Skeletal muscle satellite cell (primary cell): ENCODE data around the gene RAB22A. TPM values are rescaled to one million over a fixed set of nuclear protein-coding genes. Genes with fewer than 3 reads are reported as not detected.

Experiments used
- H3K27me3 ChIP-seq: 2 replicates; pipeline ENCODE4 v1.7.0; 2013; ENCODE audit warnings: low read length; ENCODE audit not compliant: control insufficient read depth, insufficient read depth
- H3K36me3 ChIP-seq: 2 replicates; pipeline ENCODE4 v1.7.0; 2013; ENCODE audit warnings: mild to moderate bottlenecking, control low read depth, low read length; ENCODE audit not compliant: insufficient read depth
- H3K4me1 ChIP-seq: 2 replicates; pipeline ENCODE4 v1.7.0; 2013; ENCODE audit warnings: low read length; ENCODE audit not compliant: control insufficient read depth, insufficient read depth
- H3K4me2 ChIP-seq: 2 replicates; pipeline ENCODE4 v1.7.0; 2013; ENCODE audit warnings: mild to moderate bottlenecking, low read length
- H3K4me3 ChIP-seq: 2 replicates; pipeline ENCODE4 v1.7.0; 2013; ENCODE audit warnings: low read length
- H3K9ac ChIP-seq: 2 replicates; pipeline ENCODE4 v1.7.0; 2013; ENCODE audit warnings: mild to moderate bottlenecking, low read depth, low read length, moderate library complexity
- H3K9me3 ChIP-seq: replicated peaks from 2 replicates; pipeline ENCODE4 v1.7.0; 2013; ENCODE audit warnings: mild to moderate bottlenecking, control low read depth, low read length
- total RNA-seq: library from RNA; depleted of rRNA; stranded (reverse); fragments of >200 nt; gene quantifications from 2 replicates; pipeline ENCODE4 v1.2.3, GENCODE V29; 2012; rRNA removed

RAB22A gene, protein sequence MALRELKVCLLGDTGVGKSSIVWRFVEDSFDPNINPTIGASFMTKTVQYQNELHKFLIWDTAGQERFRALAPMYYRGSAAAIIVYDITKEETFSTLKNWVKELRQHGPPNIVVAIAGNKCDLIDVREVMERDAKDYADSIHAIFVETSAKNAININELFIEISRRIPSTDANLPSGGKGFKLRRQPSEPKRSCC
- total RNA-seq = 13.2 and 15.1 TPM in 2 replicates

DNA sequence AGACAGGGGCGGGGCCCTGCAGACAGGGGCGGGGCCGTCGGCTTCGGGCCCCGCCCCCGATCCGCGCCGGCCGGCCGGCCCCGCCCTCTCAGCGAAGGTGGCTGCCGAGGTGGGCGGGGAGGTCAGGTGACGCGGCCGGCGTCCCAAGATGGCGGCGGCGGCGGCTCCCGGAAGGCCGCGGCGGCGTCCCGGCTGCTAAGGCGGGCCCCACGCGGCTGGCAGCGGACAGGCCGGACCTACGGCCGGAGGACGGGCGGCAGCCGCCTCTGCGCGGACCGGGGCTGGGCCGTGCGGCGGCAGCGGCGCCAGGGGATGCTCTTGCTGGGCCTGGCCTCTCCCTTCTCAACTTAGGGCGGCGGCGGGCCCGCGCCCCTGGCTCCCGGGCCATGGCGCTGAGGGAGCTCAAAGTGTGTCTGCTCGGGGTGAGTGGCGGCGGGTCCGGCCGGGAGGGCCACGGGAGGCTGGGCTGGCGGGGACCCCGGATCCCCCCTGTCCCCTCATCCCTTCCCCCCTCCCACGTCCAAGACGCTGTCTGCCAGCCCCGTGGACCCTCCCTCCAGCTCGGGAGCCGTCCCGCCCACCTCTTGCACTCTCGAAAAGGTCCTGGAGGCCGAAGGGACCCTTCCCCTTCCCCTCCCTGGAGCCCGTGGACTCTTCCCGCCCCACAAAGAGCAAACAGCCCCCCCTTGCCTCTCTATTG lies at the start of gene RAB22A:
TSS of gene RAB22A (plus strand) at position 125 of the 700 bp plus-strand sequence. CDS start at position 387, 262 bp downstream.
- Histone ChIP-seq H3K9me3 (no peaks in the 10 kb centered on the region), H3K9ac (peak within 1 kb of the TSS; percentile 97), H3K27me3 (no peaks in the 10 kb centered on the region), H3K4me1 (peaks cover 23% of the 10 kb centered on the region), H3K4me3 (peak within 1 kb of the TSS; percentile 94), H3K36me3 (peaks cover 22% of the 10 kb centered on the region), H3K4me2 (peak within 1 kb of the TSS; percentile 93)

DNA sequence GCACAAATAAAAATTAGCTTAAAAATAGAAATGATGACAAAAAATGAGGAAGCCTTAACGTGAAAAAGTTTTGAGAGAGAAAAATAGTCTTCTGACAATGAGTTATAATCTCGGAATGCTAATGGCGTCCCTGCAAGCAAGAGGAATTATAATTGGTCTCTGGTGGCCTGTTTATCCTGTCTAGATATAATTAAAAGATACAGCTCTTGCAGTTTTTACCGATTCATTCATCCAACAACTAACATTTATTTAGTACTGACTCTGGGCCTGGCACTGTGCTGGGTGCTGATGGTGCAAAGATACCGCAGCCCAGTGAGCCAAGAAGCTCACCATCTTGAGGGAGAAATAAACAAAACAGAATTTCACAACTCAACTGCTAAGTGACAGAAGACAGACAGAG lies 49.5 kb upstream of the RAB22A start:
- Histone ChIP-seq H3K4me1 (no peaks in the 10 kb centered on the region), H3K27me3 (no peaks in the 10 kb centered on the region), H3K4me2 (no peak overlapping the region), H3K9ac (no peak overlapping the region), H3K36me3 (peaks cover 21% of the 10 kb centered on the region), H3K9me3 (no peaks in the 10 kb centered on the region), H3K4me3 (no peak overlapping the region)

DNA sequence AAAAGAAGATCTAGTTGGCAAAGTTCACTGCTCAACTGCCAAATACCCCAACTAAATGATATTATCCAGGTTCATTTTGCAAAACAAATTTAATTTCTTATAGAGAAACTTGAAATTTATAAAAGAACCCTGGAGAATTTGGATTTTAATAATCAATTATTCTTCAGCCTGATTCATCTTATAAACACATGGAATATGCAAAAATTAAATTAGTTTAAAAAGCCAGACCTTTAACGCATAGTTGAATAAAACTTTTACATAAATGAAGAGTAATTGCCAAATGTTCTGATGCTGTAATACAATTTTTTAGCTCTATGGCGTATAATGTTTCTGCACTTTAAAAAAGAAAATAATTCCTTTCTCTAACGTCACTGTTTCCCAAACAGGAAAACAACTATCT lies 47.9 kb upstream of the RAB22A start:
- Histone ChIP-seq H3K9ac (no peak overlapping the region), H3K27me3 (no peaks in the 10 kb centered on the region), H3K4me2 (no peak overlapping the region), H3K36me3 (peaks cover 34% of the 10 kb centered on the region), H3K4me3 (no peak overlapping the region), H3K9me3 (no peaks in the 10 kb centered on the region), H3K4me1 (no peaks in the 10 kb centered on the region)

DNA sequence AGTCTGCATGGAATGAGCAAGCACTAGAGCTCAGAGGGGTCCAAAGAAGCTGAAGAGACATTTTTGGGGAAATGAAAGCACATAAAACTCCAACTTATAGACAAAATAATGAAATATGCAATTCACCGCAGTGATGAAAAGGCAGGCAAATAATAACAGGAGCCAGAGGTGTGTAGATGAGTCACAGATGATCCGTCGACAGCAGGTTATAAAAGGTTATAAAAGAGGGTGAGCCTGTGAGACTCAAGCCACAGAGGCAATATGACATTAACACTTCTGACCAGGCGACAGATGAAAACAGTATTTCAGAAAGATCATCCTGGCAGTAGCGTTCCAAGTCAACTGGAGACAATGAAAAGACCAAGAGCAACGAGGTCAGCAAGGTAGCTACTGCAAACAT lies 45.2 kb upstream of the RAB22A start:
- no peak overlapping the region for H3K4me3 ChIP-seq
- peaks cover 7% of the 10 kb centered on the region for H3K4me1 ChIP-seq
- peaks cover 37% of the 10 kb centered on the region for H3K36me3 ChIP-seq
- no peak overlapping the region for H3K9ac ChIP-seq
- no peaks in the 10 kb centered on the region for H3K9me3 ChIP-seq
- H3K4me2 ChIP-seq = no peak overlapping the region
- no peaks in the 10 kb centered on the region for H3K27me3 ChIP-seq

DNA sequence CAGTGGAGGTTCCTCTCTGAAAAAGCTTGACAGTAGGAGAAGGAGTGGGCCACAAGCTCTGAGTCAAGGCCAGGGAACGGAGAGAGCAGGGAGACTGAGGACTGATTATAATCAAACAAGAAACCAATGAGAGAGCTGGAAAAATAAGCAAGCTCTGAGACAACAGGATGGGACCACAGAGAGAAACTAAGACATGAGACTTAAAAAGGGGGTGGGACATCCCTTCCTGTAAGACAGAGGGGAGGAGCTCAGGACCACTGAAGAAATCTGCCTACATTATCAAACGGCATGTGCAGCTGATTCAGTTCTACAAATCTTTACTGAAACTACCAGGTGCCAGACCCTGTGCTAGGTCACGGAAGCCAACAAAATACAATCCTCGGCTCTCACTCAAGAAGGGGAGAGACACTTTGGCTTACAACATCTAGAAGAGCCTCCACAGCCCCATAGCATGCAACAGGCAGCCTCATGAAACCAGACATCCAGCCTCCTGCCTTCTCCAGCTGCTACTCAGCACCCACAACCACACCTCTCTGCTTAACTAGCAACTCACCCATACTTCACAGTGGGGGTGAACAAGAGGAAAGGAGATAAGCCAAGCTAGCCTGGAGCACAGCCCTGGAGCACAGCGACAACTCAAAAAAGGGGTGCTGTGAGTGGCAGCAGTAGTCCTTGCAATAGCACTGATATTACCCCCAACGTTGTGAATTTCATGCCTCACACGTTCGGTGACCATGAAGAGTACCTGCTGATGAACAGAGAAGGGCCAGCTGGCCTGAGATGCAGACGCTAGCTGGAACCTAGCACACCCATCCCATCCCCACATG lies 41.9 kb upstream of the RAB22A start:
- no peaks in the 10 kb centered on the region for H3K9me3 ChIP-seq
- peaks cover 11% of the 10 kb centered on the region for H3K4me1 ChIP-seq
- no peak overlapping the region for H3K4me3 ChIP-seq
- peaks cover 49% of the 10 kb centered on the region for H3K36me3 ChIP-seq
- no peak overlapping the region for H3K4me2 ChIP-seq
- H3K27me3 ChIP-seq = no peaks in the 10 kb centered on the region
- H3K9ac ChIP-seq = no peak overlapping the region

DNA sequence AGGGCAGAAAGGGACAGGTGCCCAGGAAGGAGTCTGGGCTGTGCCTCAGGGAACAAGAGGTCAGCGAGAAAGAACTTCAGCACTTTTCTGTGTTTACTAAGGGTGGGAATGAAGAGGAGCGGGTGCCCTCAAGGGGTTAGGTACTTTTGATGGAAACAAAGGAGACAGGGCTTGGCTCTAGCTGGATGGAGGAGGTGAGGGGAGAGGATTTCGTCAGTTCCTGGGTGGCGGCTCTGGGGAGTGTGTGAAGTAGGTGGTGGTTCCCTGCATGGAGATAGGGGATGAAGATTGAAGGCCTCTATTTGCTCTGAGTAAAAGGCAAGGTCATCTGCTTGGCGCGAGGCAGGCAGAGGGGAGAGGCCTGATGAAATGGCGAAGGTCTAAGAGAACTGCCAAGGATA lies 41.1 kb upstream of the RAB22A start:
- Histone ChIP-seq H3K27me3 (no peaks in the 10 kb centered on the region), H3K4me2 (no peak overlapping the region), H3K4me1 (peaks cover 11% of the 10 kb centered on the region), H3K9me3 (no peaks in the 10 kb centered on the region), H3K9ac (no peak overlapping the region), H3K4me3 (no peak overlapping the region), H3K36me3 (peaks cover 46% of the 10 kb centered on the region)

DNA sequence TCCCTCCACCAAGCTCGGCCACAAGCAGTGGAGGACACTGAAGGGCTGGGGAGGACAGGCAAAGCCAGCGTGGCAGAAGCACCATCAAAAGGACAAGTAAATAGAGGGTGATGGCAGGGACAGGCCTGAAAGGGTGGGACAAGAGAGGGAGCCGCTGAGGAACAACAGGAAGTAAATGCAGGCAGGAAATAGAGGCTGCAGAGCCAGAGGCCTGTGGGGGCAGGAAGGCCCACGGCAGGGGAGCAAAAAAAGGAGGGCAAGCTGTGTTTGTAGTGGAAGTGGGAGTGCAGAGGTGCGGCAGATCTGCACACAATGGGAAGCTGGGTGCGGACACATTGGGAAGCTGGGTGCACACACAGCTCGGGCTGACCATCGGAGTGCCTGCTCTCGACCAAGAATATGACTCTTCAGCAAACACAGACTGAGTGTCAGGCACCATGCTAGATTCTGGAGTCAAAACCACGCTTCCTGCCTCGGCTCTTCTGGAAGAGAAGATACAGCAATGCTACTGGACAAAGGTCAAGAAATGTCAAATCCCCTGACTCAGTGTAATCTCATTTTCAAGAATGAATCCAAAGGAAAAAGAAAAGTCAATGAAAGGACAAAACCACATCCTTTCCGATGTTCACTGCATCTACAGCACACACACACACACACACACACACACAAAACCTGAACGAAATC lies 40.4 kb upstream of the RAB22A start:
- no peak overlapping the region for H3K4me3 ChIP-seq
- H3K4me1 ChIP-seq = peaks cover 11% of the 10 kb centered on the region
- peaks cover 42% of the 10 kb centered on the region for H3K36me3 ChIP-seq
- H3K9me3 ChIP-seq = no peaks in the 10 kb centered on the region
- H3K27me3 ChIP-seq = no peaks in the 10 kb centered on the region
- no peak overlapping the region for H3K4me2 ChIP-seq
- H3K9ac ChIP-seq = no peak overlapping the region

DNA sequence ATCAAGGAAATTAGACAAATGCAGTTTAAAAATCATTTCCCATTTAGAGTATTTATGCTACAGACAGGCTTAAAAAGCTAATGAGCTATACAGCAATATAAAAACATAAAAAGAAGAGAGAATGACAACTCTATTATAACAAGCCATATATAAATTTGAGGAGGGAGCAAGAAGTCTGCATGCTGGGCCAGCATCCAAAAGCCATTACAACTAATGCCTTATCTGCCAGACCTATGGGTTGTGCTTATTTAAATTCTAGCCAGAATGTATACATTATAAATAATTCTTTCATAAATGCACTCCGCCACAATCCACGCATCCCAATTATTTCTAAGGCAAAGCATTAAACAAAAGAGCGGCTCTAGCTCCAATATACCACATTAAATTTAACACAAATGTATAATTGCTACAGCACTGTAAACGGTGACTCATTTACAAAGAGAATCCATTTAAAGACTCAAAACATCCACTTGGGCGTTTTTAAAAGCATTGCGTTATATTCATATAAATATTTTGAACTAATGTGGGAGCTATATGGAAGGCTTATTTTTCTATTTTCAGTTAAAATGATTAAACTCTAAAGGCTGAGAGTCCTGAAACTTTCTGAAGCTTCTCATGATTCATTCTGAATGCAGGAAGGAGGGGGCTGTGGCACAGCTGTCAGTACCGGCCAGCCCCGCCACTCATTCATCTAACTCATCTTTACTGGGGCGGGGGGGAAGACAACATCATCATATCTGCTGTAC lies 37.7 kb upstream of the RAB22A start:
- Histone ChIP-seq H3K4me2 (peak overlapping the region; percentile 15), H3K27me3 (no peaks in the 10 kb centered on the region), H3K36me3 (peaks cover 19% of the 10 kb centered on the region), H3K4me3 (no peak overlapping the region), H3K4me1 (peaks cover 11% of the 10 kb centered on the region), H3K9ac (no peak overlapping the region), H3K9me3 (no peaks in the 10 kb centered on the region)

DNA sequence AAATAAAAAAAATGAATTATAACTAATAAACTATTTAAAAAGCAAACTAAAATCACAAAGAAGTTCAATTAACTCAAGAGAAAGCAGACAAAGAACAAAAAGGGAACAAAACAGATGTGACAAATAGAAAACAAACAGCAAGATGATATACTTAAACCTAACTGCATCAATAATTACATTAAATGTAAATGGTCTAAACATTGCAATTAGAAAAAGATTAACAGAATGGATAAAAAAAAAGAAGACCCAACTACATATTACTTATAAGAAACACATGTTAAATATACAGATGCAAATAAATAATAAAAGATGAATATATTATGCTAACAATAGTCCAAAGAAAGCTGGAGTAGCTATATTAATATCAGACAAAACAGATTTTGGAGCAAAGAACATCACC lies 35.1 kb upstream of the RAB22A start:
- Histone ChIP-seq H3K9ac (no peak overlapping the region), H3K4me2 (no peak overlapping the region), H3K36me3 (peaks cover 16% of the 10 kb centered on the region), H3K4me1 (peaks cover 3% of the 10 kb centered on the region), H3K9me3 (no peaks in the 10 kb centered on the region), H3K27me3 (no peaks in the 10 kb centered on the region), H3K4me3 (no peak overlapping the region)

DNA sequence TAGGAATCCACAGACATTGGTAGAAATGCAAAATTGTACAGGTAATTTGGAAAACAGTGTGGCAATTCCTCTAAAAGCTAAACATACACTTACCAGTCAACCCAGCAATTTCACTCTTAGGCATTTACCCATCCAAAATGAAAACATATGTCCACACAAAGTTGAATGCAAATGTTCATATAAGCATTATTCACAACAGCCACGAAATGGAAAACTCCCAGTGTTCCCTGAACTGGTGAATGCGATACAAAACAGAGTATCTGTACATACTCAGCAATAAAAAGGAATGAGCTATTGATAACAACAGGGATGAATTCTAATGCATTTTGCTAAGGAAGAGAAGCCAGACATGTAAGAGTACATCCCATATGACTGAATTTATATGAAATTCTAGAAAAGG lies 32.4 kb upstream of the RAB22A start:
- no peaks in the 10 kb centered on the region for H3K9me3 ChIP-seq
- peaks cover 1% of the 10 kb centered on the region for H3K4me1 ChIP-seq
- H3K36me3 ChIP-seq = no peaks in the 10 kb centered on the region
- H3K9ac ChIP-seq = no peak overlapping the region
- H3K27me3 ChIP-seq = no peaks in the 10 kb centered on the region
- no peak overlapping the region for H3K4me3 ChIP-seq
- H3K4me2 ChIP-seq = no peak overlapping the region
